H1 (cell line): ENCODE data around the gene RAMACL. TPM values are rescaled to one million over a fixed set of nuclear protein-coding genes. Genes with fewer than 3 reads are reported as not detected.

ENCODE experiments used
- CTCF ChIA-PET: fragments of 300-600 bp; sonication (Branson Sonifier 250); formaldehyde crosslinking; loops from one replicate; lab custom pipeline; 2021; ENCODE audit not compliant: partially characterized antibody; lab: Charles Lee
- POLR2A ChIA-PET: fragments of 300-600 bp; sonication (Branson Sonifier 250); formaldehyde crosslinking; loops from one replicate; lab custom pipeline; 2021; ENCODE audit warnings: inconsistent platforms; ENCODE audit not compliant: partially characterized antibody; lab: Charles Lee
- DNase-seq, 2 experiments: peaks; one replicate each; pipeline versions ENCODE4 v3.0.0 to v3.0.0-alpha.2; 2010 to 2022; ENCODE audit warnings: low spot score in 2 of 2, low read depth in 1 of 2, mixed read lengths in 1 of 2
- FAIRE-seq: peaks from 2 replicates; lab custom pipeline; 2011; peaks lifted over from hg19 to GRCh38; lab: Jason Lieb, UNC
- H2AFZ ChIP-seq: 2 replicates; pipeline ENCODE4 v1.8.1; 2012; ENCODE audit warnings: low read length, inconsistent platforms
- H2AK5ac ChIP-seq: 2 replicates; pipeline ENCODE4 v1.6.1; 2013; ENCODE audit warnings: low read depth, low read length
- H2BK120ac ChIP-seq: replicated peaks from 2 replicates; pipeline ENCODE3; 2013; ENCODE audit warnings: low read depth, low read length, inconsistent platforms
- H2BK12ac ChIP-seq: 2 replicates; pipeline ENCODE4 v1.6.1; 2013; ENCODE audit warnings: low read depth, low read length
- H2BK15ac ChIP-seq: 2 replicates; pipeline ENCODE4 v1.6.1; 2013; ENCODE audit warnings: low read length
- H2BK20ac ChIP-seq: 2 replicates; pipeline ENCODE4 v1.6.1; 2013; ENCODE audit warnings: low read length
- H2BK5ac ChIP-seq: 2 replicates; pipeline ENCODE4 v1.6.1; 2013; ENCODE audit warnings: low read depth, low read length
- H3K14ac ChIP-seq: 2 replicates; pipeline ENCODE4 v1.6.1; 2013; ENCODE audit warnings: inconsistent platforms; ENCODE audit not compliant: insufficient read length
- H3K18ac ChIP-seq: 2 replicates; pipeline ENCODE4 v1.6.1; 2013; ENCODE audit warnings: low read length; ENCODE audit errors: extremely low read depth
- H3K23ac ChIP-seq: 2 replicates; pipeline ENCODE4 v1.6.1; 2013; ENCODE audit warnings: inconsistent platforms; ENCODE audit not compliant: insufficient read length
- H3K23me2 ChIP-seq: 2 replicates; pipeline ENCODE4 v1.6.1; 2013; ENCODE audit warnings: low read depth, low read length
- H3K27ac ChIP-seq: 2 replicates; pipeline ENCODE4 v1.6.1; 2011; ENCODE audit warnings: low read depth, low read length, inconsistent platforms
- H3K27me3 ChIP-seq, 4 experiments: replicated peaks in 1 of 4; 1 replicate in 1 of 4; 2 replicates in 3 of 4; pipeline versions ENCODE4 v1.6.1 to v1.8.1; 2011 to 2013; ENCODE audit warnings: low read length in 3 of 4, mild to moderate bottlenecking in 3 of 4, inconsistent platforms in 2 of 4, mixed read lengths in 2 of 4, moderate library complexity in 1 of 4; ENCODE audit not compliant: control insufficient read depth in 3 of 4, insufficient read depth in 3 of 4; ENCODE audit errors: extremely low read depth in 1 of 4
- H3K36me3 ChIP-seq, 4 experiments: 2 replicates each; pipeline versions ENCODE4 v1.6.1 to v1.8.1; 2011 to 2013; ENCODE audit warnings: mild to moderate bottlenecking in 4 of 4, low read length in 3 of 4, moderate library complexity in 2 of 4, control low read depth in 1 of 4, inconsistent platforms in 1 of 4; ENCODE audit not compliant: insufficient read depth in 4 of 4, control insufficient read depth in 2 of 4
- H3K4ac ChIP-seq: replicated peaks from 2 replicates; pipeline ENCODE3; 2013; ENCODE audit warnings: low read length, low read depth, mixed read lengths, inconsistent platforms; ENCODE audit not compliant: insufficient read length
- H3K4me1 ChIP-seq, 4 experiments: replicated peaks in 1 of 4; 1 replicate in 1 of 4; 2 replicates in 3 of 4; pipeline versions ENCODE4 v1.6.1 to v1.8.1; 2011 to 2013; ENCODE audit warnings: low read length in 3 of 4, inconsistent platforms in 2 of 4, mixed read lengths in 1 of 4; ENCODE audit not compliant: insufficient read depth in 4 of 4, control insufficient read depth in 3 of 4
- H3K4me2 ChIP-seq, 2 experiments: 2 replicates each; pipeline versions ENCODE4 v1.6.1 to v1.8.1; 2011 to 2013; ENCODE audit warnings: low read depth in 2 of 2, low read length in 2 of 2, control low read depth in 1 of 2, inconsistent platforms in 1 of 2, mild to moderate bottlenecking in 1 of 2; ENCODE audit not compliant: insufficient read depth in 1 of 2
- H3K4me3 ChIP-seq, 4 experiments: fragments of 200-600, 300-600 bp in 1 of 4; sonication (generic), shearing (Covaris generic), sonication (Bioruptor Twin) in 1 of 4; 2 replicates each; pipeline versions ENCODE4 v1.5.1 to v1.8.1; 2011 to 2016; ENCODE audit warnings: low read length in 4 of 4, low read depth in 3 of 4, control low read depth in 2 of 4, inconsistent platforms in 2 of 4, mild to moderate bottlenecking in 2 of 4, mixed read lengths in 1 of 4, moderate library complexity in 1 of 4; ENCODE audit not compliant: insufficient read depth in 2 of 4; ENCODE audit errors: extremely low read depth in 1 of 4
- H3K56ac ChIP-seq: replicated peaks from 2 replicates; pipeline ENCODE3; 2013; ENCODE audit warnings: low read depth, mild to moderate bottlenecking, mixed read lengths, low read length, inconsistent platforms; ENCODE audit not compliant: insufficient read length
- H3K79me1 ChIP-seq: 2 replicates; pipeline ENCODE4 v1.6.1; 2013; ENCODE audit warnings: low read depth, low read length, control low read depth
- H3K79me2 ChIP-seq, 2 experiments: 2 replicates each; pipeline versions ENCODE4 v1.6.1 to v1.8.1; 2012 to 2013; ENCODE audit warnings: low read length in 2 of 2, mild to moderate bottlenecking in 2 of 2, inconsistent platforms in 1 of 2; ENCODE audit not compliant: insufficient read depth in 2 of 2, control insufficient read depth in 1 of 2
- H3K9ac ChIP-seq, 4 experiments: replicated peaks in 1 of 4; 1 replicate in 1 of 4; 2 replicates in 3 of 4; pipeline versions ENCODE4 v1.6.1 to v1.8.1; 2011 to 2013; ENCODE audit warnings: low read depth in 3 of 4, low read length in 3 of 4, control low read depth in 2 of 4, mild to moderate bottlenecking in 2 of 4, moderate library complexity in 2 of 4, inconsistent platforms in 1 of 4; ENCODE audit errors: extremely low read depth in 1 of 4
- H3K9me3 ChIP-seq, 2 experiments: 2 replicates each; pipeline versions ENCODE4 v1.6.1 to v1.8.1; 2012 to 2013; ENCODE audit warnings: mild to moderate bottlenecking in 2 of 2, moderate library complexity in 2 of 2, control low read depth in 1 of 2, inconsistent platforms in 1 of 2, low read depth in 1 of 2, low read length in 1 of 2, mixed read lengths in 1 of 2; ENCODE audit not compliant: insufficient read depth in 2 of 2
- H4K20me1 ChIP-seq, 2 experiments: replicated peaks in 1 of 2; 2 replicates each; pipeline versions ENCODE3 to v1.8.1; 2011 to 2013; ENCODE audit warnings: inconsistent platforms in 2 of 2, low read length in 2 of 2, mild to moderate bottlenecking in 1 of 2; ENCODE audit not compliant: insufficient read depth in 2 of 2, control insufficient read depth in 1 of 2
- H4K5ac ChIP-seq: 2 replicates; pipeline ENCODE4 v1.6.1; 2013; ENCODE audit warnings: low read length, low read depth, mixed read lengths, inconsistent platforms; ENCODE audit not compliant: insufficient read length
- H4K8ac ChIP-seq: 2 replicates; pipeline ENCODE4 v1.8.0; 2013; ENCODE audit warnings: mild to moderate bottlenecking, moderate library complexity, low read length, inconsistent platforms; ENCODE audit not compliant: insufficient read depth; ENCODE audit errors: extremely low read depth
- H4K91ac ChIP-seq: replicated peaks from 2 replicates; pipeline ENCODE3; 2013; ENCODE audit warnings: low read length, mixed read lengths, inconsistent platforms; ENCODE audit not compliant: insufficient read length
- BACH1 ChIP-seq: IDR thresholded peaks from 2 replicates; pipeline ENCODE4 v1.6.1; 2012; ENCODE audit warnings: low read length, improper control_type of control experiment
- YY1 ChIP-seq: IDR thresholded peaks from 2 replicates; pipeline ENCODE4 v1.6.1; 2011; ENCODE audit warnings: low read depth, mild to moderate bottlenecking, low read length
- WGBS, 2 experiments: shearing (Covaris generic) in 1 of 2; methylation state at CpG; one replicate each; pipeline versions ENCODE4 v1.1.6 to v1.1.7; 2013 to 2015; ENCODE audit warnings: low lambda C conversion rate in 2 of 2, mixed read lengths in 2 of 2, inconsistent platforms in 1 of 2, low coverage in 1 of 2, missing lambda C conversion rate in 1 of 2; ENCODE audit not compliant: insufficient replicate concordance in 2 of 2, insufficient coverage in 1 of 2, insufficient read length in 1 of 2; ENCODE audit errors: extremely low coverage in 1 of 2, missing lambda C conversion rate in 1 of 2; 5-methylcytosine and 5-hydroxymethylcytosine counted together
- polyA plus RNA-seq, 7 experiments: library from polyadenylated mRNA; depleted of rRNA in 3 of 7; stranded (reverse) in 5 of 7; unstranded in 2 of 7; fragments of >200 nt in 5 of 7; fragments of 200-250 nt in 2 of 7; gene quantifications; 1 replicate in 5 of 7; 2 replicates in 1 of 7; 4 replicates in 1 of 7; pipeline versions ENCODE4 v1.2.1 to v1.2.3, GENCODE V29; 2011 to 2013; ENCODE audit warnings: missing spikeins in 2 of 7, mixed read lengths in 2 of 7
- total RNA-seq: library from RNA; stranded (reverse); fragmentation: NEBNext Ultra II Directional; extraction: Animal tissue kit (Norgen Biotek cat#: 25700); gene quantifications from 2 replicates; pipeline ENCODE4 v1.2.1, GENCODE V29; 2021
- TF ChIP-seq, protein P1 (sequence below): IDR thresholded peaks from 2 replicates; pipeline ENCODE4 v1.6.1; 2012; ENCODE audit warnings: low read length, inconsistent platforms

Gene RAMACL
- total and polyA plus RNA-seq, 2 of the 8 experiments (the other 6 are each of a cell fraction or from before 2014, with no cell fraction given): 0.23 to 0.97 TPM

DNA sequence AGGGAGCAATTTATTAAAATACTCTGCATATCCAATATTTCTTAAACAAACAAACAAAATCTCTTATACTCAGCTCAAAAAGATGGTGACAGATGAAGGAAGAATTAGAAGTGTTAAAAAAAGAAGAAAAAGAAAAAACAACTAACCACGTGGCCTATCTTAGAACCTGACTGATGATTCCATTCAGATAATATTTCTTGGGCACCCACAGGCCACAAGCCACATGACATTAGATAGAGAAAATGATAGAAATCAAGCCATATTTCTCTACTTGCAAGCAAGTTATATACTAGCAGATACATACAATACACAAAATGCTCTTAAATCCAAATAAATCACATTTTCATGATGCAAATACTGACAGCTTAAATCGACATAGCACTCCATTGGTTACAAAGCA lies 14.5 kb upstream of the RAMACL start:
- TF ChIP-seq, protein P1, sequence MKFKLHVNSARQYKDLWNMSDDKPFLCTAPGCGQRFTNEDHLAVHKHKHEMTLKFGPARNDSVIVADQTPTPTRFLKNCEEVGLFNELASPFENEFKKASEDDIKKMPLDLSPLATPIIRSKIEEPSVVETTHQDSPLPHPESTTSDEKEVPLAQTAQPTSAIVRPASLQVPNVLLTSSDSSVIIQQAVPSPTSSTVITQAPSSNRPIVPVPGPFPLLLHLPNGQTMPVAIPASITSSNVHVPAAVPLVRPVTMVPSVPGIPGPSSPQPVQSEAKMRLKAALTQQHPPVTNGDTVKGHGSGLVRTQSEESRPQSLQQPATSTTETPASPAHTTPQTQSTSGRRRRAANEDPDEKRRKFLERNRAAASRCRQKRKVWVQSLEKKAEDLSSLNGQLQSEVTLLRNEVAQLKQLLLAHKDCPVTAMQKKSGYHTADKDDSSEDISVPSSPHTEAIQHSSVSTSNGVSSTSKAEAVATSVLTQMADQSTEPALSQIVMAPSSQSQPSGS: no peak
- no peak for TF ChIP-seq YY1
- TF ChIP-seq BACH1: no peak
- Histone ChIP-seq H3K79me2 (peaks cover 0 to 28% of the 10 kb centered on the region in 2 experiments), H2BK20ac (no peak overlapping the region), H4K5ac (no peak overlapping the region), H2BK12ac (no peak overlapping the region), H3K23ac (no peak overlapping the region), H2BK5ac (no peak overlapping the region), H2BK15ac (no peak overlapping the region), H3K18ac (no peak overlapping the region), H3K9me3 (no peaks in the 10 kb centered on the region), H3K4ac (no peak overlapping the region), H3K36me3 (no peaks in the 10 kb centered on the region), H3K27me3 (no peaks in the 10 kb centered on the region; a peak in 1 of 7 replicates), H2AK5ac (no peak overlapping the region), H3K27ac (no peak overlapping the region), H3K79me1 (peaks cover 7% of the 10 kb centered on the region; the same call in 1 of the 2 replicates), H4K8ac (no peak overlapping the region), H3K23me2 (no peaks in the 10 kb centered on the region), H4K91ac (no peak overlapping the region), H3K4me3 (no peak overlapping the region), H2BK120ac (no peak overlapping the region), H2AFZ (no peak overlapping the region), H3K4me1 (peaks cover 0 to 5% (median 0%) of the 10 kb centered on the region in 4 experiments; a peak in 5 of 7 replicates), H4K20me1 (peaks cover 5 to 14% of the 10 kb centered on the region in 2 experiments), H3K56ac (no peak overlapping the region), H3K9ac (no peak overlapping the region), H3K4me2 (no peak overlapping the region), H3K14ac (no peak overlapping the region)
- WGBS, 2 experiments: 88% methylated on average over 2 of the region's 2 CpGs; no CpG with 5 or more reads in 1 of the 2 experiments
- FAIRE-seq (no peak), DNase-seq (no peak)
- CTCF ChIA-PET: interaction anchor here (0.9 kb wide), 1 partner anchor 27 kb away, joined by 3 read pairs; no protein-coding TSS in a partner anchor
- POLR2A ChIA-PET: interaction anchor here (0.6 kb wide), 1 partner anchor 23 kb away, joined by 5 read pairs; no protein-coding TSS in a partner anchor
